GM21515 (cell line): ENCODE results near the gene PTTG1IP.

ENCODE experiments used
- ATAC-seq: cut with Tn5 transposase; IDR thresholded peaks from one replicate; pipeline ENCODE4 v1.9.1; 2021; ENCODE audit not compliant: unreplicated experiment

PTTG1IP gene

GRCh38 chr21:44831227-44831860, 42.1 kb downstream of the PTTG1IP start:
- ATAC-seq: no peak

DNA sequence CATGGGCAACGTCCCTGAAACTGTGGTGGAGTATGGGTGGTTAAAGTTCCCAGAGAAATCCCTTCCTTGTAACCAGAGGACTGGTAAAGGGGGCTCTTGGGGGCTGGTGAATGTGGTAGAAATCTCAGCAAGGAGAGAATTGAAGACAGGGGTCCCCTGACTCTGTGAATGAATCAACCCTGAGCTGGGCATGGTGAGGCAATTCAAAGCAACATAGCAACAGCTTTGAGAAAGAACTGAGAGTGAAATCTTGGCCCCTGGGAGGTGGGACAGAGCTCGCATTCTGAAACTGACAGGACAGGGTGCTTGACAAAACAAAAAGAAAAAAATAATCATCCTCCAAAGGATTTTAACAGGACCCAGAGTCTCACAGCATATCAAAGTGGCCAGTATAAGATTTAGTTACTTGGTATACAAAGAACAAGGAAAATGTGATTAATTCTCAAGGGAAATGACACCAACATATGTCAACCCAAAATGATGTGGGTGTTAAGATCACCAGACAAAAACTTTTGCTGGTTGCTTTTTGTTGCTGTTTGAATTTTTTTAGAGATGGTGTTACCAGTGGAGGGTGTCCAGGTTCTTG, 43.9 kb downstream of the PTTG1IP start:
- ATAC-seq: no peak

DNA sequence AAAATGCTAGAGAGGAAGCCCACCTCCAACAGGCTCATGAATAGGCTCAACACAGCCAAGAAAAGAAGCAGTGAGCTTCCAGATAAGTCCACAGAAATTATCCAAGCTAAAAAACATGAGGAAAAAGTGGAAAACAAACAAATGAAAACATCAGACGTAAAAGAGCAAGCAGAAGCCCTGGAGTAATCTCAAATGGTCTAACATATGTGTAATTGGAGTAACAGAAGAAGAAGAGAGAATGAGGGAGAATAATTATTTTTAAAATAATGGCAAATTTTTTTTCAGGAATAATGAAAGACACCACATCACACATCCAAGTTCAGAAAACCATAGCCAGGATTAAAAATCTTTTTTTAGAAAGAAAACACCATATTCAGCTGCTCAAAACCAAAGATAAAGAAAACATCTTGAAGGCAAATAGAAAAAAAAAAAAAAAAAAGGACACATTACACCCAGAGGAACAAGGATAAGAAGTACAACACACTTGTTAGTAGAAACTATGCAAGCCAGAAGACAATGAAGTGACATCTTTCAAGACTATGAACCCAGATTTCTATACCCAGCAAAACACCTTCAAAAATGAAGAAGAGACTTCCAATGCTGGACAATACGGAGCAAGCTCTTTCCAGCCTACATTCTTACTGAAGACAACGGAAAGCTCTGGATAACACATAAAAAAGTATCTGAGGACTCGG, 45.0 kb downstream of the PTTG1IP start:
- ATAC-seq: no peak

DNA sequence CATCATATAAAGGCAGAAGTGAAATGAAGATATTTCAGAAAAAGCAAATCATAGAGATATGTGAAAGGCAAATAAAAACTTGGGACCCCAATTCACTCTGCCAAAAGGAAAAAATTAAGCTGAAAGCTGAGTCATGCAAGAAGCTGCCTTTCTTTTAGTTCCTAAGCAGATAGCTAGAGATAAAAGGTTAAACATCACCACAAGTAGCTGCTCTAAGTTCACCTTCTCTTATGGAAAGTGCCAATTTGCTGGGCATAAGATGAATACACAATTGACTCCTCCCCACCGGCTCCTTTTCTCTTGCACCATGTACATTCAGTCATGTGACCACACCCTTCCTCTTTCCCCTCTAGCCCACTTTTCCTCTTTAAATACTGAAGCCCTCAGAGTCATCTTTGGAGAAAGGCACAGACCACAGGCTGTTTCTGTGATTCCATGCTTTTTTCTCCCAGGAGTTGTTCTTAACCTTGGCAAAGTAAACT, 50.3 kb downstream of the PTTG1IP start:
- ATAC-seq: no peak

DNA sequence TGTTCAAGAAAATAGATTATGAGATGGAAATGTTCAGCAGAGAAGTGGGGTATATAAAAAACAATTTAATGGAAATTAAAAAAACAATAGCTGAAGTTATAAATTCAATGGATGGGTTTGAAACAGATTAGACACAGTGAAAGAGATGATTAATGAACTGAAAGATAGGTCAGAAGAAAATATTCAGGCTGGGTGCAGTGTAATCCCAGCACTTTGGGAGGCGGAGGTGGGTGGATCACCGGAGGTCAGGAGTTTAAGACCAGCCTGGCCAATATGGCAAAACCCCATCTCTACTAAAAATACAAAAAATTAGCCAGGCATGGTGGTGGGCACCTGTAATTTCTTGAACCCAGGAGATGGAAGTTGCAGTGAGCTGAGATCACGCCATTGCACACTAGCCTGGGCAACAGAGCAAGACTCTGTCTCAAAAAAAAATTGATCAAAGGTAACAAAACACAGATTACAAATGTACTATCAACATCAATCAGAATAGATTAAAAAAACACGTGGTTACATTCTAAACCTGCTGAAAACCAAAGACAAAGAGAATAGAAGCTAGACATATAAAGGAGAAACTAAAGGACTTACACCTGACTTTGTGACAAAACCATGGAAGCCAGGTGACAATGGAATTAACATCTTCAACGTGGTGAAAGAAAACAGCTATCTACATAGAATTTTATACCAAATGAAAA, 50.9 kb downstream of the PTTG1IP start:
- ATAC-seq: no peak

GRCh38 chr21:44820851-44821250, 52.6 kb downstream of the PTTG1IP start:
- ATAC-seq: no peak

GRCh38 chr21:44819283-44820243, 53.9 kb downstream of the PTTG1IP start:
- no peak for ATAC-seq

DNA sequence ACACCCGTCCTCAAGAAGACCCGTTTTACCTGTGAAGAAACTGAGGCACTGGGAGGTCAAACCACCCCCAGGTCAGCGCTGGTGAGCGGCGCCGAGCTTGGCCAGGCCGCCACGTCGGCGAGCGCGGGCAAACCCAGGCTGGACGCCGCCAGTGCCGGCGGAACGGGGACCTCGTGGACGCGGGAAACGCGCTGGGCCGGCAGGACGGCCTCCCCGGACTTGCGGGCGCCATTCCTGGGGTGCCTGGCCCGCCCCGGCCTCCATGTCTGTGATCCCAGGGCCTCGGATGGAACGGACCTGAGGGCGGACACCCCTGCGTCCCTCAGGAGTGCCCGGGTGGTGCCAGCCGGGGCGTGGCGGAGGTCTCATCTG, 54.9 kb downstream of the PTTG1IP start:
- no peak for ATAC-seq

DNA sequence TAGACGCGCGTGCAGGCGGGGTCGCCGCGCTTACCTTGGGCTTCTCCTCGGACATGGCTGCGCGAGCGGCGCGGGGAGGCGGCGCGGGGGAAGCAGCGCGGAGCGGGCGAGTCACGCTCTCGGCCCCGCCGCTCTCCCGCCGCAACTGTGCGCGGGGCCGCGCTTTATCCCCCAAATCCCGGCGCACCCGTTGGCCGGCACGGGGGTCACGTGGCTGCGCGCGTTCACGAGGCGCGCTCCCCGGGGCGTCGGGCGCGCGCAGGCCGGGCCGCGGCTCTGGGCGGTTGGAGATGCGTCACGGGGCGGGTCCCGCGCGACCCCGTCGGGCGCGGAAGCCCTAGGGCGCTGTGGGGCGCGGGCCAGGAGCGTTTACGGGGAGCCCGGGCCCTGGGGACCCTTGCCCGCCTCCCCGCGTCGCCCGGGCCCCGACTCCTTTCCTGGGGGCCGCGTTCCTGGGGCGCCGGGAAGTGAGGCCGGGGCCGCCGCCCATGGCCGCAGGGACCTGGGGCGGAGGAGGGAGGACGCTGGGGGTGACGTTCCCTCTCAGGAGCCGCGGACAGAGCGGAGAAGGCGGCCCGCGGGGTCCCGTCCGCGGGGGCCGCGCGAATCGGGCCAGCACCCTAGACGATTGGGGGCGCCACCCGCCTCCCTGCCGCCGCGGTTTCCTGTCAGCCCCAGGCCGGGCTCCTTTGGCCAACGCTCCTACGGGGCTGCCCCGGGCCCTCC, 55.4 kb downstream of the PTTG1IP start, which contains the start of gene SUMO3:
TSS of gene SUMO3 (minus strand) at position 149 of the 726 bp plus-strand sequence. CDS start at position 55, 94 bp downstream.
- peak; percentile 48 for ATAC-seq

GRCh38 chr21:44817506-44817880, 56.0 kb downstream of the PTTG1IP start:
- peak; percentile 64 for ATAC-seq

- ATAC-seq: no peak
Measured at GRCh38 chr21:44816761-44817505, 56.6 kb downstream of the PTTG1IP start.

GRCh38 chr21:44815852-44816628, 57.5 kb downstream of the PTTG1IP start:
- ATAC-seq: no peak

GRCh38 chr21:44815225-44815624, 58.3 kb downstream of the PTTG1IP start:
- ATAC-seq: no peak

GRCh38 chr21:44814498-44815023, 58.9 kb downstream of the PTTG1IP start:
- ATAC-seq: no peak

- no peak for ATAC-seq
Measured at GRCh38 chr21:44813727-44814126, 59.8 kb downstream of the PTTG1IP start.

DNA sequence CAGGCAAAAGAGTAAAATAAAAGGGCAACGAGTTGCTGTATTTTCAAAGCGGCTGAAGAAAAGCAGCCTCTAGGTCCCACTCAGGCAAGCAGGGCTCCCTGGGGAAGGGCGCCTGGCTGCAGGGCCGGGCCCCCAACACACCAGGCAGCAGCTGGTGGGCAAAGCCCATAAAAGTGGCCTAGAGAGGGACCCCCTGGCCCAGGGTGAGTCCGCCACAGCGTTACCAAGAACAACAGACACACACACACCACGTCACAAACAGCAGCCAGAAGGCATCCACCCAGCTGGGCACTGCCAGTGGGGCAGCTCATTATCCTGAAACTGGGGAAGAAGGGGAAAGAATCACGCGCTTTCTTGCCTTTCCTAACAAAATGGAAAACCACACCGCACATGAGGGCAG, 60.3 kb downstream of the PTTG1IP start:
- ATAC-seq: no peak

- no peak for ATAC-seq
Measured at GRCh38 chr21:44812640-44813039, 60.9 kb downstream of the PTTG1IP start.

DNA sequence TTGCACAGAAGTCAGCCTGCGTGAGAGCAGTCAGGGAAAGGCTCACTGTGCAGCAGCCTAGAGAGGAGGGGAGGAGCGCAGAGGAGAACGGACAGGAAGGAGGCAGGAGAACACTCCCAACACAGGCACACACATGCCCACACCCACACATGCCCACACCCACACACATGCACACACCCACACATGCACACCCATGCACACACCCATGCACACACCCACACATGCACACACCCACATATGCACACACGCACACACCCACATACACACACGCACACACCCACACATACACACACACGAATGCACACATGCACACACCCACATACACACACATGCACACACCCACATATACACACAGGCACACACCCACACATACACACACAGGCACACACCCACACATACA, 62.7 kb downstream of the PTTG1IP start:
- ATAC-seq: no peak
